ENCODE measurements around the gene CDH13. TPM values are rescaled to one million over a fixed set of nuclear protein-coding genes. Genes with fewer than 3 reads are reported as not detected.

Gene CDH13
- total and polyA plus RNA-seq, 10 of the 15 experiments (the other 5 are each of a cell fraction or from before 2014, with no cell fraction given) = under 0.01 to 0.05 TPM; not detected in 8

- TF ChIP-seq PRDM15 (CRISPR knock-in tag; IDR thresholded peaks at IDR 0.05) (no peak), RELB (IDR thresholded peaks at IDR 0.05; ENCODE audit: low read depth) (no peak), ZBTB11 (CRISPR knock-in tag; IDR thresholded peaks at IDR 0.05) (no peak), ZNF592 (IDR thresholded peaks at IDR 0.05) (no peak), IKZF2 (IDR thresholded peaks at IDR 0.05) (no peak), NR2C1 (IDR thresholded peaks at IDR 0.05) (no peak), NFXL1 (IDR thresholded peaks at IDR 0.05; ENCODE audit: borderline replicate concordance) (no peak), POU2F2 (IDR thresholded peaks at IDR 0.05; ENCODE audit: borderline replicate concordance, low read depth, low read length) (no peak), MXI1 (IDR thresholded peaks at IDR 0.05; ENCODE audit: low read depth, low read length) (no peak), GATAD2B (conservative IDR thresholded peaks at IDR 0.05; ENCODE audit: low read depth) (no peak), PAX5 (IDR thresholded peaks at IDR 0.05; ENCODE audit: borderline replicate concordance, low read depth, low read length) (no peak)
Observed at GRCh38 chr16:83661656-83662055, 1034.9 kb downstream of the CDH13 start (continued).
